Gastrocnemius medialis (tissue), 4 donors: ENCODE results near the gene MTM1.

Experiments used
- CTCF ChIP-seq, 5 experiments: fragments of 450-650 bp in 3 of 5; fragments of 200-600 bp in 2 of 5; sonication (generic) in 2 of 5; IDR thresholded peaks in 4 of 5; conservative IDR thresholded peaks in 1 of 5; 1 replicate in 4 of 5; 2 replicates in 1 of 5; pipeline ENCODE4 v1.5.1; 2016 to 2019; ENCODE audit warnings: antibody characterized with exemption in 5 of 5, mild to moderate bottlenecking in 3 of 5, moderate library complexity in 3 of 5
- POLR2A ChIP-seq, 2 donors: fragments of 450-650 bp; IDR thresholded peaks; one replicate each; pipeline ENCODE4 v1.6.1; 2017; ENCODE audit warnings: antibody characterized with exemption in 2 of 2, mild to moderate bottlenecking in 2 of 2, moderate library complexity in 2 of 2

GRCh38 chrX:150649096-150649870, 80.9 kb downstream of the MTM1 start:
- no peak for TF ChIP-seq CTCF (IDR thresholded peaks at IDR 0.05 in 4 of 5, conservative IDR thresholded peaks at IDR 0.05 in 1 of 5)
- no peak for TF ChIP-seq POLR2A (IDR thresholded peaks at IDR 0.05)
